ENCODE measurements around the gene ATL2.
"Not testable (repeated sequence)": the region's sequence is repeated elsewhere in the genome, so short reads cannot be mapped to it uniquely, and the experiment has no call there.

Gene ATL2

DNA sequence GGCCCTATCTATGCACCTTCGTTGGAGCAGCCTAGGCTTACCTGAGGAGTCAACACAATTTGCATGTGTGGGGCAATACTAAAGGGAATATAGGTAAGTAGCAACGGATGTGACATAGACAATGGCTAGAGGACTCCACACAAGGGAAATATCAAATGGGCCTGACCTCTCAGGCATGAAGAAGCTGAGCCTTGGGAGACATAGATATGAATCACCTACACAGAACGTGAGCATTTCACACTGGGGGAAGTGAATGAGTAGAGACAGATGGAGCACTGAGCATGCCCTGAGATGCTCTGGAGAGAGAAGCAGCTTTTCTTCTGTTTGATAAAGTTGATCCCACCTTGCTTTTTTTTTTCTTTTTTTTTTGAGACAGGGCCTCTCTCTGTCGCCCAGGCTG is 97.9 kb downstream of the ATL2 start:
- TF ChIP-seq ZNF248 (tag by site-specific recombination; IDR thresholded peaks at IDR 0.05) (no peak), KLF9 (tag by site-specific recombination; IDR thresholded peaks at IDR 0.05; ENCODE audit: low read depth) (no peak), ZNF48 (tag by site-specific recombination; IDR thresholded peaks at IDR 0.05) (no peak), ZNF132 (tag by site-specific recombination; IDR thresholded peaks at IDR 0.05; ENCODE audit: borderline replicate concordance) (no peak), ZNF341 (tag by site-specific recombination; IDR thresholded peaks at IDR 0.05; ENCODE audit: low read depth) (no peak)
- TF ChIP-seq, protein P1, sequence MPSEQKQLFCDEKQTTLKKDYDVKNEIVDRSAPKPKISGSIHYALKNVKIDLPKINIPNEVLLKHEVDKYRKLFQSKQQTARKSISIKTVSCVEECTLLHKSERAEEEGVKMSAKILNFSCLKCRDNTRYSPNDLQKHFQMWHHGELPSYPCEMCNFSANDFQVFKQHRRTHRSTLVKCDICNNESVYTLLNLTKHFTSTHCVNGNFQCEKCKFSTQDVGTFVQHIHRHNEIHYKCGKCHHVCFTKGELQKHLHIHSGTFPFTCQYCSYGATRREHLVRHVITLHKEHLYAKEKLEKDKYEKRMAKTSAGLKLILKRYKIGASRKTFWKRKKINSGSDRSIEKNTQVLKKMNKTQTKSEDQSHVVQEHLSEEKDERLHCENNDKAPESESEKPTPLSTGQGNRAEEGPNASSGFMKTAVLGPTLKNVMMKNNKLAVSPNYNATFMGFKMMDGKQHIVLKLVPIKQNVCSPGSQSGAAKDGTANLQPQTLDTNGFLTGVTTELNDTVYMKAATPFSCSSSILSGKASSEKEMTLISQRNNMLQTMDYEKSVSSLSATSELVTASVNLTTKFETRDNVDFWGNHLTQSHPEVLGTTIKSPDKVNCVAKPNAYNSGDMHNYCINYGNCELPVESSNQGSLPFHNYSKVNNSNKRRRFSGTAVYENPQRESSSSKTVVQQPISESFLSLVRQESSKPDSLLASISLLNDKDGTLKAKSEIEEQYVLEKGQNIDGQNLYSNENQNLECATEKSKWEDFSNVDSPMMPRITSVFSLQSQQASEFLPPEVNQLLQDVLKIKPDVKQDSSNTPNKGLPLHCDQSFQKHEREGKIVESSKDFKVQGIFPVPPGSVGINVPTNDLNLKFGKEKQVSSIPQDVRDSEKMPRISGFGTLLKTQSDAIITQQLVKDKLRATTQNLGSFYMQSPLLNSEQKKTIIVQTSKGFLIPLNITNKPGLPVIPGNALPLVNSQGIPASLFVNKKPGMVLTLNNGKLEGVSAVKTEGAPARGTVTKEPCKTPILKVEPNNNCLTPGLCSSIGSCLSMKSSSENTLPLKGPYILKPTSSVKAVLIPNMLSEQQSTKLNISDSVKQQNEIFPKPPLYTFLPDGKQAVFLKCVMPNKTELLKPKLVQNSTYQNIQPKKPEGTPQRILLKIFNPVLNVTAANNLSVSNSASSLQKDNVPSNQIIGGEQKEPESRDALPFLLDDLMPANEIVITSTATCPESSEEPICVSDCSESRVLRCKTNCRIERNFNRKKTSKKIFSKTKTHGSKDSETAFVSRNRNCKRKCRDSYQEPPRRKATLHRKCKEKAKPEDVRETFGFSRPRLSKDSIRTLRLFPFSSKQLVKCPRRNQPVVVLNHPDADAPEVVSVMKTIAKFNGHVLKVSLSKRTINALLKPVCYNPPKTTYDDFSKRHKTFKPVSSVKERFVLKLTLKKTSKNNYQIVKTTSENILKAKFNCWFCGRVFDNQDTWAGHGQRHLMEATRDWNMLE (tag by site-specific recombination; conservative IDR thresholded peaks at IDR 0.05; ENCODE audit: low read depth), result no peak
- no peak overlapping the region for H3K4me3 ChIP-seq (ENCODE audit: low read depth, low read length)
- ChIA-PET CTCF (interaction anchor here (0.6 to 0.7 kb wide), 3 partner anchors 46 to 303 kb away, joined by 3 to 6 read pairs (median 3); no protein-coding TSS in a partner anchor), POLR2A (no interaction called here)
- H3K9me3 ChIP-seq (ENCODE audit: control insufficient read depth, insufficient read depth, low read depth, low read length), result no peaks in the 10 kb centered on the region
- H3K27ac ChIP-seq (ENCODE audit: extremely low read depth, low read depth, low read length), result no peak overlapping the region
- no peaks in the 10 kb centered on the region for H3K4me1 ChIP-seq (ENCODE audit: control insufficient read depth, insufficient read depth, low read length)
- H3K36me3 ChIP-seq (ENCODE audit: control insufficient read depth in 2 of 2, insufficient read depth in 1 of 2, low read length in 2 of 2), result no peaks in the 10 kb centered on the region

DNA sequence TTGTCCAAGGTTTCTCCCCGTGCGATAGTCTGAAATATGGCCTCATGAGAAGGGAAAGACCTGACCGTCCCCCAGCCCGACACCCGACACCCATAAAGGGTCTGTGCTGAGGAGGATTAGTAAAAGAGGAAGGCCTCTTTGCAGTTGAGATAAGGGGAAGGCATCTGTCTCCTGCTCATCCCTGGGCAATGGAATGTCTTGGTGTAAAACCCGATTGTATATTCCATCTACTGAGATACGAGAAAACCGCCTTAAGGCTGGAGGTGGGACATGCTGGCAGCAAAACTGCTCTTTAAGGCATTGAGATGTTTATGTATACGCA is 99.0 kb downstream of the ATL2 start:
- H3K36me3 ChIP-seq (ENCODE audit: control insufficient read depth in 2 of 2, insufficient read depth in 1 of 2, low read length in 2 of 2); H3K4me1 ChIP-seq (ENCODE audit: control insufficient read depth, insufficient read depth, low read length); H3K27ac ChIP-seq (ENCODE audit: extremely low read depth, low read depth, low read length); POLR2A ChIA-PET; CTCF ChIA-PET; H3K9me3 ChIP-seq (ENCODE audit: control insufficient read depth, insufficient read depth, low read depth, low read length); H3K4me3 ChIP-seq (ENCODE audit: low read depth, low read length): not testable (repeated sequence)
- peak; percentile 5; the same call in 1 of the 2 replicates for TF ChIP-seq FEZF1 (tag by site-specific recombination; IDR thresholded peaks at IDR 0.05)

DNA sequence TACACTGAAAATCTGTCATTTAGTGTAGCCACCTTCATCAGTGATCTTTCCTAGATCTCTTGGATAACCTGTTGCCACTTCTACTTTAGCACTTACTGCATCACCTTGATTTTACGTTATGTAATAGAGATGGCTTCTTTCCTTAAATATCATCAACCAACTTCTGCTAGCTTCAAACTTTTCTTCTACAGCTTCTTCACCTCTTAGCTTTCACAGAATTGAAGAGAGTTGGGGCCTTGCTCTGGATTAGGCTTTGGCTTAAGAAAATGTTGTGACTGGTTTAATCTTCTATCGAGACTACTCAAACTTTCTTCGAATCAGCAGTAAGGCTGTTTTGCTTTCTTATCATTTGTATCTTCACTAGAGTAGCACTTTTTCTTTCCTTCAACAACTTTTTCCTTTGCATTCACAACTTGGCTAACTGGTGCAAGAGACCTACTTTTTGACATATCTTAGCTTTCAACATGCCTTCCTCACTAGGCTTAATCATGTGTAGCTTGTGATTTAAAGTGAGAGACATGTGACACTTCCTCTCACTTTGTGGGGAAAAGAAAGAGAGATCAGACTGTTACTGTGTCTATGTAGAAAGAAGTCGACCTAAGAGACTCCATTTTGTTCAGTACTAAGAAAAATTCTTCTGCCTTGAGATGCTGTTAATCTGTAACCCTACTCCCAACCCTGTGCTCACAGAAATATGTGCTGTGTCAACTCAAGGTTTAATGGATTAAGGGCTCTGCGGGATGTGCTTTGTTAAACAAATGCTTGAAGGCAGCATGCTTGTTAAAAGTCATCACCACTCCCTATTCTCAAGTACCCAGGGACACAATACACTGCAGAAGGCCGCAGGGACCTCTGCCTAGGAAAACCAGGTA is 99.6 kb downstream of the ATL2 start:
- Histone ChIP-seq H3K4me1 (ENCODE audit: control insufficient read depth, insufficient read depth, low read length) (no peaks in the 10 kb centered on the region), H3K27ac (ENCODE audit: extremely low read depth, low read depth, low read length) (no peak overlapping the region), H3K36me3 (ENCODE audit: control insufficient read depth in 2 of 2, insufficient read depth in 1 of 2, low read length in 2 of 2) (no peaks in the 10 kb centered on the region), H3K4me3 (ENCODE audit: low read depth, low read length) (no peak overlapping the region), H3K9me3 (ENCODE audit: control insufficient read depth, insufficient read depth, low read depth, low read length) (no peaks in the 10 kb centered on the region)
- ChIA-PET POLR2A (no interaction called here), CTCF (interaction anchor here (0.7 kb wide), 3 partner anchors 12 to 392 kb away, joined by 3 to 5 read pairs (median 3); no protein-coding TSS in a partner anchor)
- peak; percentile 48; the same call in 1 of the 2 replicates for TF ChIP-seq PRDM1 (tag by site-specific recombination; IDR thresholded peaks at IDR 0.05)
- TF ChIP-seq ZNF24 (tag by site-specific recombination; IDR thresholded peaks at IDR 0.05), result no peak
- TF ChIP-seq, protein P2, sequence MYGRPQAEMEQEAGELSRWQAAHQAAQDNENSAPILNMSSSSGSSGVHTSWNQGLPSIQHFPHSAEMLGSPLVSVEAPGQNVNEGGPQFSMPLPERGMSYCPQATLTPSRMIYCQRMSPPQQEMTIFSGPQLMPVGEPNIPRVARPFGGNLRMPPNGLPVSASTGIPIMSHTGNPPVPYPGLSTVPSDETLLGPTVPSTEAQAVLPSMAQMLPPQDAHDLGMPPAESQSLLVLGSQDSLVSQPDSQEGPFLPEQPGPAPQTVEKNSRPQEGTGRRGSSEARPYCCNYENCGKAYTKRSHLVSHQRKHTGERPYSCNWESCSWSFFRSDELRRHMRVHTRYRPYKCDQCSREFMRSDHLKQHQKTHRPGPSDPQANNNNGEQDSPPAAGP (tag by site-specific recombination; IDR thresholded peaks at IDR 0.05), result peak; percentile 45; the same call in 1 of the 2 replicates
- peak; percentile 95 for TF ChIP-seq WT1 (tag by site-specific recombination; IDR thresholded peaks at IDR 0.05)
- no peak for TF ChIP-seq ZNF211 (tag by site-specific recombination; IDR thresholded peaks at IDR 0.05; ENCODE audit: low read depth)
- no peak for TF ChIP-seq ZNF423 (tag by site-specific recombination; IDR thresholded peaks at IDR 0.05)
- TF ChIP-seq, protein P3, sequence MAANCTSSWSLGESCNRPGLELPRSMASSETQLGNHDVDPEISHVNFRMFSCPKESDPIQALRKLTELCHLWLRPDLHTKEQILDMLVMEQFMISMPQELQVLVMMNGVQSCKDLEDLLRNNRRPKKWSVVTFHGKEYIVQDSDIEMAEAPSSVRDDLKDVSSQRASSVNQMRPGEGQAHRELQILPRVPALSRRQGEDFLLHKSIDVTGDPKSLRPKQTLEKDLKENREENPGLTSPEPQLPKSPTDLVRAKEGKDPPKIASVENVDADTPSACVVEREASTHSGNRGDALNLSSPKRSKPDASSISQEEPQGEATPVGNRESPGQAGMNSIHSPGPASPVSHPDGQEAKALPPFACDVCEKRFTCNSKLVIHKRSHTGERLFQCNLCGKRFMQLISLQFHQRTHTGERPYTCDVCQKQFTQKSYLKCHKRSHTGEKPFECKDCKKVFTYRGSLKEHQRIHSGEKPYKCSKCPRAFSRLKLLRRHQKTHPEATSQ (tag by site-specific recombination; IDR thresholded peaks at IDR 0.05), result no peak
- TF ChIP-seq ZFP3 (tag by site-specific recombination; IDR thresholded peaks at IDR 0.05; ENCODE audit: low read depth), result no peak
- no peak for TF ChIP-seq ZNF311 (tag by site-specific recombination; IDR thresholded peaks at IDR 0.05; ENCODE audit: borderline replicate concordance)
- no peak for TF ChIP-seq ZBTB48 (tag by site-specific recombination; IDR thresholded peaks at IDR 0.05)
- no peak for TF ChIP-seq ZNF548 (tag by site-specific recombination; IDR thresholded peaks at IDR 0.05)
- no peak for TF ChIP-seq ZNF707 (tag by site-specific recombination; IDR thresholded peaks at IDR 0.05)
- 0 out of 2 replicates have a peak, but pooled peaks have one; percentile 23 for TF ChIP-seq ZNF843 (tag by site-specific recombination; IDR thresholded peaks at IDR 0.05)
- TF ChIP-seq, protein P4, sequence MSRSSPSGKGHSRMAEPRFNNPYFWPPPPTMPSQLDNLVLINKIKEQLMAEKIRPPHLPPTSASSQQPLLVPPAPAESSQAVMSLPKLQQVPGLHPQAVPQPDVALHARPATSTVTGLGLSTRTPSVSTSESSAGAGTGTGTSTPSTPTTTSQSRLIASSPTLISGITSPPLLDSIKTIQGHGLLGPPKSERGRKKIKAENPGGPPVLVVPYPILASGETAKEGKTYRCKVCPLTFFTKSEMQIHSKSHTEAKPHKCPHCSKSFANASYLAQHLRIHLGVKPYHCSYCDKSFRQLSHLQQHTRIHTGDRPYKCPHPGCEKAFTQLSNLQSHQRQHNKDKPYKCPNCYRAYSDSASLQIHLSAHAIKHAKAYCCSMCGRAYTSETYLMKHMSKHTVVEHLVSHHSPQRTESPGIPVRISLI (tag by site-specific recombination; IDR thresholded peaks at IDR 0.05), result no peak
- peak; percentile 31; the same call in 1 of the 2 replicates for TF ChIP-seq KLF1 (tag by site-specific recombination; IDR thresholded peaks at IDR 0.05)
- peak; percentile 45; the same call in 1 of the 2 replicates for TF ChIP-seq SCRT2 (tag by site-specific recombination; IDR thresholded peaks at IDR 0.05)
- peak; percentile 37; the same call in 1 of the 2 replicates for TF ChIP-seq FEZF1 (tag by site-specific recombination; IDR thresholded peaks at IDR 0.05)

All from HEK293 (cell line).